ENCODE results near the gene IREB2. TPM values are rescaled to one million over a fixed set of nuclear protein-coding genes. Genes with fewer than 3 reads are reported as not detected.
A peak's percentile ranks its signal among the peaks of the same experiment; 100 is the strongest.
"Not testable (repeated sequence)": the region's sequence is repeated elsewhere in the genome, so short reads cannot be mapped to it uniquely, and the experiment has no call there.

IREB2 gene
- total RNA-seq, 4 donors from 2014 or later = 18.9 to 37.4 (median 22.0) TPM

DNA sequence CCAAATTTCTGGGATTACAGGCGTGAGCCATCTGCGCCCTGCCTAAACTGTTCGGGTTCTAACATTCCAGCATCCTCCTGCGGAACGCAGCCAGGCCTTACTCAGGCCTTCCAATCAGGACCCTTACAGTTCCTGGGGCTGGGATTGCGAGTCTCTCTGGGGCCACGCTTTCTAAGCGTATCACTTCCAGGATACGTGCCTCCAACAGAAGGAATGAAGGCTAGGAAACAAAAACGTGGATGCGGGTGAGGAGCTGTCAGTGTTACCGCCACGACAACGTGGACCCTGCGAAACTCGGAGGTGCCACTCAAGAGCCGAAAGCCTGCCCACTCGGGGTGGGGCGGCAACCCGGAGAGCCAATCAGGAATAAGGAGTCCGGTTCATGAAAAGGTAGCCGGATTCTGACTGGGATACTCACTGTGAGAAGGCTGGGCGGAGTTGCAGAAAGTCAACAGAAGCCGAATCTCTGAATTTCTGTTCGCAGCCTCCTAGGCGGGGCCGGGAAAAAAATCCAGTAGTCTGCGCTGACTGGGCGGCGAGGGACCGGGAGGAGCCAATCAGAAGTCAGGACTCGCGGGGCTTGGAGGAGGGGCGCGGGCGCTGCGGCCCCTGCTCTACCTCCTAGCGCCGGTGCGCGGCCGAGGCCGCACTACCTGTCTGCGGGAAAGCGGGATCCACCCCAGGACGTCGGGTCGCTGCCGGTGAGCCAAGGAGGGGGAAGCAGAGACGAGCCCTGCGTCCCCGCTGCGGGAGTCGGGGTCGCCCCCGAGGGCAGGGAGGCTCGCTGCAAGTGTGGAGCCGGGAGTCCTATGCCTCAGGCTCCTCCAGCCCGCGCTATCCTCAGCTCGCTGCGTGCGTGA is 69.2 kb downstream of the IREB2 start, which contains the start of gene HYKK:
TSS of gene HYKK (plus strand) at position 607 of the 860 bp plus-strand sequence. CDS start 5,512 bp downstream, outside the sequence.
- Histone ChIP-seq H3K4me1 (peaks cover 5 to 14% of the 10 kb centered on the region in 2 donors), H3K27me3 (no peaks in the 10 kb centered on the region), H3K36me3 (no peaks in the 10 kb centered on the region), H3K9me3 (no peaks in the 10 kb centered on the region), H3K27ac (peak within 1 kb of the TSS; percentile 68 to 83 (median 80)), H3K4me3 (peak within 1 kb of the TSS; percentile 78 to 88 (median 86))
- DNase-seq (peak; percentile 90 to 92), ATAC-seq (peak; percentile 99 to 100)
- intact Hi-C loops (cut with DNase I; ENCODE audit: low total_unique reads) (loop anchor here (1.0 to 5.0 kb wide), 2 partner anchors 33 to 70 kb away; partner anchors contain the start of genes IREB2 and PSMA4), in situ Hi-C loops (cut with MboI; ENCODE audit: low sequenced_read_pairs in 4 of 4) (no loop called here)
- peak in 1 of 2 donors; percentile 23 for TF ChIP-seq POLR2A (IDR thresholded peaks at IDR 0.05)
- peak in 3 of 5 experiments; percentile 15 to 41 (median 26) for TF ChIP-seq CTCF (IDR thresholded peaks at IDR 0.05 in 4 of 5, conservative IDR thresholded peaks at IDR 0.05 in 1 of 5)

- Histone ChIP-seq H3K36me3 (no peaks in the 10 kb centered on the region), H3K27me3 (no peaks in the 10 kb centered on the region), H3K9me3 (no peaks in the 10 kb centered on the region), H3K4me3 (peak overlapping the region; percentile 78 to 88 (median 86)), H3K27ac (peak overlapping the region; percentile 68 to 83 (median 80)), H3K4me1 (peaks cover 5 to 14% of the 10 kb centered on the region in 2 donors)
- intact Hi-C loops (cut with DNase I; ENCODE audit: low total_unique reads) (loop anchor here (1.0 to 5.0 kb wide), 2 partner anchors 33 to 70 kb away; partner anchors contain the start of genes IREB2 and PSMA4), in situ Hi-C loops (cut with MboI; ENCODE audit: low sequenced_read_pairs in 4 of 4) (no loop called here)
- DNase-seq = no peak
- no peak for TF ChIP-seq CTCF (IDR thresholded peaks at IDR 0.05 in 4 of 5, conservative IDR thresholded peaks at IDR 0.05 in 1 of 5)
- TF ChIP-seq POLR2A (IDR thresholded peaks at IDR 0.05) = no peak
- ATAC-seq = peak in 1 of 2 donors; percentile 14
Measured at GRCh38 chr15:78507831-78508160, 69.8 kb downstream of the IREB2 start.

DNA sequence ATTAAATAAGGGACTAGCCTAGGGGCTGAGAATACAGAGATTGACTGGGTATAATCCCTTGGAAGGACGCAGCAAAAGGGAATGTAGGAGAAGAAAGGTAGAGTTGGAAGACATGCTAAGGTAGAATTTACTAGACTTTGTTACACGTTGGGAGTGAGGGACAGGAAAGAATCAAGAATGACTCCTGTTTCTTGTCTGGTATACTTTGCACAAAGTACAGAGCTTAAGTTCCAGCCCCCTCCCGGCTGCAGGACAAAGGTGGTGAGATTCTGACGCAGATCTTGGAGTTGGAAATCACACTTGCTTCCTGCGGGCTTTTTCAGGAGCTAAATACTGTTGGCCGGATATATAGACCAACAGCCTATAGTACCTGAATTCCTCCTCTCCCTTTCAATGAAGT is 70.3 kb downstream of the IREB2 start:
- peak overlapping the region; percentile 78 to 88 (median 86) for H3K4me3 ChIP-seq
- peaks cover 5 to 14% of the 10 kb centered on the region in 2 donors for H3K4me1 ChIP-seq
- ATAC-seq (no peak), DNase-seq (no peak)
- no peaks in the 10 kb centered on the region for H3K9me3 ChIP-seq
- no peaks in the 10 kb centered on the region for H3K27me3 ChIP-seq
- TF ChIP-seq POLR2A (IDR thresholded peaks at IDR 0.05) (no peak), CTCF (IDR thresholded peaks at IDR 0.05 in 4 of 5, conservative IDR thresholded peaks at IDR 0.05 in 1 of 5) (no peak)
- no peaks in the 10 kb centered on the region for H3K36me3 ChIP-seq
- peak overlapping the region in 2 of 4 donors; percentile 68 to 80 for H3K27ac ChIP-seq
- in situ Hi-C loops (cut with MboI; ENCODE audit: low sequenced_read_pairs in 4 of 4) = no loop called here
- intact Hi-C loops (cut with DNase I; ENCODE audit: low total_unique reads) = loop anchor here (5.0 kb wide), 1 partner anchor 71 kb away; the partner anchor contains the start of gene IREB2

- DNase-seq (no peak), ATAC-seq (no peak)
- Histone ChIP-seq H3K4me3 (no peak overlapping the region), H3K36me3 (no peaks in the 10 kb centered on the region), H3K9me3 (no peaks in the 10 kb centered on the region), H3K4me1 (peaks cover 5 to 14% of the 10 kb centered on the region in 2 donors), H3K27me3 (no peaks in the 10 kb centered on the region), H3K27ac (no peak overlapping the region)
- intact Hi-C loops (cut with DNase I; ENCODE audit: low total_unique reads) = loop anchor here (5.0 kb wide), 1 partner anchor 73 kb away; the partner anchor contains the start of gene IREB2
- TF ChIP-seq POLR2A (IDR thresholded peaks at IDR 0.05) (no peak), CTCF (IDR thresholded peaks at IDR 0.05 in 4 of 5, conservative IDR thresholded peaks at IDR 0.05 in 1 of 5) (no peak)
- in situ Hi-C loops (cut with MboI; ENCODE audit: low sequenced_read_pairs in 4 of 4) = no loop called here
Measured at GRCh38 chr15:78509726-78510312, 71.8 kb downstream of the IREB2 start.

DNA sequence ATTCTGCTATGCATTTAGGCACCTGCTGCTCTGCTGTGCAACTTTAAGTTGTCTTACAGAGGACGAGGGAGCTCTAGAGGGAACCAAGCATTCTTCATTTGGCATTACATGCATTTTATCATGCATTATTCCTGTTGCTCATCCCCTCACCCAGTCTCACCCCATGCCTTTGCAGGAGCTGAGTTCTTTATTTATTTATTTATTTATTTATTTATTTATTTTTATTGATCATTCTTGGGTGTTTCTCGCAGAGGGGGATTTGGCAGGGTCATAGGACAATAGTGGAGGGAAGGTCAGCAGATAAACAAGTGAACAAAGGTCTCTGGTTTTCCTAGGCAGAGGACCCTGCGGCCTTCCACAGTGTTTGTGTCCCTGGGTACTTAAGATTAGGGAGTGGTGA is 82.0 kb downstream of the IREB2 start:
- H3K4me3 ChIP-seq; H3K27me3 ChIP-seq; intact Hi-C loops (cut with DNase I; ENCODE audit: low total_unique reads); DNase-seq; H3K36me3 ChIP-seq; H3K27ac ChIP-seq; ATAC-seq; in situ Hi-C loops (cut with MboI; ENCODE audit: low sequenced_read_pairs in 4 of 4); H3K9me3 ChIP-seq; H3K4me1 ChIP-seq: not testable (repeated sequence)

All from gastrocnemius medialis (tissue), 4 donors.